ENCODE results near the gene DDO. TPM values are rescaled to one million over a fixed set of nuclear protein-coding genes. Genes with fewer than 3 reads are reported as not detected.
"Not testable (repeated sequence)": the region's sequence is repeated elsewhere in the genome, so short reads cannot be mapped to it uniquely, and the experiment has no call there.

DDO gene
- total RNA-seq, 4 donors from 2014 or later, result 2.4 to 7.6 (median 2.6) TPM

- no peak for ATAC-seq (ENCODE audit: low FRiP score)
- TF ChIP-seq, protein P1, sequence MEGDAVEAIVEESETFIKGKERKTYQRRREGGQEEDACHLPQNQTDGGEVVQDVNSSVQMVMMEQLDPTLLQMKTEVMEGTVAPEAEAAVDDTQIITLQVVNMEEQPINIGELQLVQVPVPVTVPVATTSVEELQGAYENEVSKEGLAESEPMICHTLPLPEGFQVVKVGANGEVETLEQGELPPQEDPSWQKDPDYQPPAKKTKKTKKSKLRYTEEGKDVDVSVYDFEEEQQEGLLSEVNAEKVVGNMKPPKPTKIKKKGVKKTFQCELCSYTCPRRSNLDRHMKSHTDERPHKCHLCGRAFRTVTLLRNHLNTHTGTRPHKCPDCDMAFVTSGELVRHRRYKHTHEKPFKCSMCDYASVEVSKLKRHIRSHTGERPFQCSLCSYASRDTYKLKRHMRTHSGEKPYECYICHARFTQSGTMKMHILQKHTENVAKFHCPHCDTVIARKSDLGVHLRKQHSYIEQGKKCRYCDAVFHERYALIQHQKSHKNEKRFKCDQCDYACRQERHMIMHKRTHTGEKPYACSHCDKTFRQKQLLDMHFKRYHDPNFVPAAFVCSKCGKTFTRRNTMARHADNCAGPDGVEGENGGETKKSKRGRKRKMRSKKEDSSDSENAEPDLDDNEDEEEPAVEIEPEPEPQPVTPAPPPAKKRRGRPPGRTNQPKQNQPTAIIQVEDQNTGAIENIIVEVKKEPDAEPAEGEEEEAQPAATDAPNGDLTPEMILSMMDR (IDR thresholded peaks at IDR 0.05), result no peak
- DNase-seq (ENCODE audit: low spot score), result no peak
Observed at GRCh38 chr6:110355022-110355421, 60.4 kb downstream of the DDO start.

GRCh38 chr6:110354153-110354552 lies 61.2 kb downstream of the DDO start:
- ATAC-seq (ENCODE audit: low FRiP score) (no peak), DNase-seq (ENCODE audit: low spot score) (no peak)
- TF ChIP-seq, protein P1 (IDR thresholded peaks at IDR 0.05), result no peak

DNA sequence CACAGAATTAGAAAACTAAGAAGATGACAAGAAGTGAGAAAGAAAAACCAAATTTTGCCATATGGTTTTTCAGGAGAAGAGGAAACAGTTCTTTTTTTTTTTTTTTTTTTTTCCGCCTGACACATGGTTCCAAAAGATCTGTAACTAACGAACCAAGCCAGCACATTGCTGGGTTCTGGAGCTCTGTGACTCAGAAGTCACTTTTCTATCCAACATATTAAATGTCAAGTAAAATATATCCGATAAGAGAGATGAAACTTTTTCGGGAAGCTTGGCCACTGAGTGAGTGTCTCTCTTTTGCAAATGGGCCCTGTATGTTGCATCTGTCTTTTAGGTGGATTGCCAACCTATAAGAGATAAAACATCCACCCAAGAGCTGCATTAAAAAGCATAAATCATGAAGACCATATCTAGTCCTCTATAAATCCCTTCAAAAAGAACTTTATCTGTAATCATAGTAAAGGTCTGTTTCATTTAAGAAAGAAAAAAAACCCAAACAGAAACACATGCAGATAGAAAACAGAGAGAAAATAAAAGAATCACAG lies 61.8 kb downstream of the DDO start:
- ATAC-seq (ENCODE audit: low FRiP score), result no peak
- TF ChIP-seq, protein P1 (IDR thresholded peaks at IDR 0.05), result no peak
- DNase-seq (ENCODE audit: low spot score), result no peak

GRCh38 chr6:110352563-110353262 lies 62.7 kb downstream of the DDO start:
- DNase-seq (ENCODE audit: low spot score), result no peak
- no peak for ATAC-seq (ENCODE audit: low FRiP score)
- TF ChIP-seq, protein P1 (IDR thresholded peaks at IDR 0.05), result no peak

DNA sequence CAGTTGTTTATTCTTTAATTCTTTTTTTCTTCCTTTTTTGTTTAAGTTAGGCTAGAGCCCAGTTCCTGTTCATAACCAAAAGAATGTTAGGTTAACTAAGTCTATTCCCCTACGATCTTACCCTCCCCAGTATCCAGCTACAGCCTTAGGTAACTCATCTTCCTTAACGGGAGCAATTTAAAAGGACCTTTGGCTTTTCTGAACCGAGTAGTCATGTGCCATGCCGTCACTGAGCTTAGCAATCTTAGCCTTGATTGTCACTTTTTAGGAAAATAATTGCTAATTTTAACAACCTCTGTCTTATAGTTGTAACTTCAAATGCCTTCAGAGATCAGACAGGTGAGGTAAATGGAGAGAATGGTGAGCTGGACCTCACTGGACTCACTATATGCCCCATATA lies 63.4 kb downstream of the DDO start:
- DNase-seq (ENCODE audit: low spot score) (no peak), ATAC-seq (ENCODE audit: low FRiP score) (no peak)

GRCh38 chr6:110351546-110351945 lies 63.8 kb downstream of the DDO start:
- DNase-seq (ENCODE audit: low spot score) (no peak), ATAC-seq (ENCODE audit: low FRiP score) (no peak)
- TF ChIP-seq, protein P1 (IDR thresholded peaks at IDR 0.05), result no peak

More for the DNA sequence above, 63.4 kb downstream of the DDO start:
- TF ChIP-seq, protein P1 (IDR thresholded peaks at IDR 0.05), result no peak

GRCh38 chr6:110350593-110350992 lies 64.8 kb downstream of the DDO start:
- ATAC-seq (ENCODE audit: low FRiP score); DNase-seq (ENCODE audit: low spot score): not testable (repeated sequence)
